Activated naive CD4-positive, alpha-beta T cell treated with anti-CD3 and anti-CD28 coated beads, Interleukin-2, amount 10 ng/mL, durations not matched to agents 7 days and 5 days (primary cell): ENCODE measurements around the gene ARMC12.

ENCODE experiments used
- CTCF ChIA-PET: fragments of 350-600 bp; sonication (Branson Sonifier 250); formaldehyde crosslinking; loops from one replicate; lab custom pipeline; 2021; ENCODE audit warnings: antibody characterized with exemption; lab: Charles Lee
- DNase-seq: peaks from one replicate; pipeline ENCODE4 v3.0.0-alpha.2; 2020
- H3K27ac Mint-ChIP-seq: one replicate; pipeline ENCODE4 v1.8.0; 2021; ENCODE audit warnings: mild to moderate bottlenecking, moderate library complexity, mixed read lengths
- H3K27me3 Mint-ChIP-seq: one replicate; pipeline ENCODE4 v1.8.0; 2021; ENCODE audit warnings: mild to moderate bottlenecking, mixed read lengths
- H3K36me3 Mint-ChIP-seq: one replicate; pipeline ENCODE4 v1.8.0; 2021; ENCODE audit warnings: mixed read lengths
- H3K4me1 Mint-ChIP-seq: one replicate; pipeline ENCODE4 v1.8.0; 2021; ENCODE audit warnings: mixed read lengths
- H3K4me3 Mint-ChIP-seq: one replicate; pipeline ENCODE4 v1.8.0; 2021; ENCODE audit warnings: mild to moderate bottlenecking, moderate library complexity, mixed read lengths
- H3K9me3 Mint-ChIP-seq: one replicate; pipeline ENCODE4 v1.8.0; 2021; ENCODE audit warnings: mixed read lengths

The ARMC12 gene

GRCh38 chr6:35780719-35781118, 43.9 kb downstream of the ARMC12 start, which contains the start of gene CLPSL1:
CLPSL1 (plus strand) TSS chr6:35781019; CDS start chr6:35781111, 92 bp downstream.
- peaks cover 49% of the 10 kb centered on the region for H3K27me3 Mint-ChIP-seq
- peaks cover 5% of the 10 kb centered on the region for H3K4me1 Mint-ChIP-seq

GRCh38 chr6:35781290-35781689, 44.5 kb downstream of the ARMC12 start:
- H3K9me3 Mint-ChIP-seq, result no peaks in the 10 kb centered on the region
- H3K27me3 Mint-ChIP-seq, result peaks cover 49% of the 10 kb centered on the region
- H3K4me1 Mint-ChIP-seq, result peaks cover 5% of the 10 kb centered on the region
- no peak overlapping the region for H3K4me3 Mint-ChIP-seq
- CTCF ChIA-PET, result no interaction called here
- no peaks in the 10 kb centered on the region for H3K36me3 Mint-ChIP-seq
- DNase-seq, result no peak
- no peak overlapping the region for H3K27ac Mint-ChIP-seq

More at GRCh38 chr6:35780719-35781118, 43.9 kb downstream of the ARMC12 start, which contains the start of gene CLPSL1:
- CTCF ChIA-PET, result no interaction called here
- H3K9me3 Mint-ChIP-seq, result no peaks in the 10 kb centered on the region
- H3K4me3 Mint-ChIP-seq, result no peak within 1 kb of the TSS
- H3K36me3 Mint-ChIP-seq, result no peaks in the 10 kb centered on the region
- no peak within 1 kb of the TSS for H3K27ac Mint-ChIP-seq
- no peak for DNase-seq

- DNase-seq, result no peak
- CTCF ChIA-PET, result no interaction called here
These were observed 45.6 kb downstream of the ARMC12 start for GRCh38 chr6:35782424-35782823.

GRCh38 chr6:35784200-35784599, 47.4 kb downstream of the ARMC12 start:
- DNase-seq, result no peak
- Mint-ChIP-seq H3K4me1 (no peaks in the 10 kb centered on the region), H3K27ac (no peak overlapping the region), H3K36me3 (no peaks in the 10 kb centered on the region), H3K27me3 (peaks cover 52% of the 10 kb centered on the region), H3K9me3 (no peaks in the 10 kb centered on the region), H3K4me3 (no peak overlapping the region)
- CTCF ChIA-PET, result no interaction called here

More at GRCh38 chr6:35782424-35782823, 45.6 kb downstream of the ARMC12 start:
- Mint-ChIP-seq H3K9me3 (no peaks in the 10 kb centered on the region), H3K27me3 (peaks cover 49% of the 10 kb centered on the region), H3K36me3 (no peaks in the 10 kb centered on the region), H3K27ac (no peak overlapping the region), H3K4me1 (peaks cover 2% of the 10 kb centered on the region), H3K4me3 (no peak overlapping the region)

GRCh38 chr6:35786272-35786671, 49.4 kb downstream of the ARMC12 start:
- H3K27me3 Mint-ChIP-seq, result peaks cover 49% of the 10 kb centered on the region
- CTCF ChIA-PET, result no interaction called here
- DNase-seq, result no peak

GRCh38 chr6:35786810-35787209, 50.0 kb downstream of the ARMC12 start:
- H3K27me3 Mint-ChIP-seq, result peaks cover 49% of the 10 kb centered on the region
- no peaks in the 10 kb centered on the region for H3K9me3 Mint-ChIP-seq
- H3K36me3 Mint-ChIP-seq, result no peaks in the 10 kb centered on the region
- H3K4me1 Mint-ChIP-seq, result no peaks in the 10 kb centered on the region
- CTCF ChIA-PET, result no interaction called here
- DNase-seq, result no peak
- H3K27ac Mint-ChIP-seq, result no peak overlapping the region
- H3K4me3 Mint-ChIP-seq, result no peak overlapping the region

More at GRCh38 chr6:35786272-35786671, 49.4 kb downstream of the ARMC12 start:
- Mint-ChIP-seq H3K4me3 (no peak overlapping the region), H3K4me1 (no peaks in the 10 kb centered on the region), H3K36me3 (no peaks in the 10 kb centered on the region), H3K9me3 (no peaks in the 10 kb centered on the region), H3K27ac (no peak overlapping the region)

- Mint-ChIP-seq H3K27ac (no peak overlapping the region), H3K36me3 (no peaks in the 10 kb centered on the region), H3K4me1 (no peaks in the 10 kb centered on the region), H3K4me3 (no peak overlapping the region), H3K9me3 (no peaks in the 10 kb centered on the region), H3K27me3 (peaks cover 49% of the 10 kb centered on the region)
- no peak for DNase-seq
- CTCF ChIA-PET, result no interaction called here
These were observed 50.7 kb downstream of the ARMC12 start for GRCh38 chr6:35787266-35788218.

GRCh38 chr6:35788423-35788982, 51.7 kb downstream of the ARMC12 start:
- Mint-ChIP-seq H3K9me3 (no peaks in the 10 kb centered on the region), H3K4me3 (no peak overlapping the region), H3K36me3 (no peaks in the 10 kb centered on the region), H3K27ac (no peak overlapping the region), H3K27me3 (peaks cover 49% of the 10 kb centered on the region), H3K4me1 (no peaks in the 10 kb centered on the region)
- DNase-seq, result no peak
- CTCF ChIA-PET, result no interaction called here

GRCh38 chr6:35790683-35791082, 53.9 kb downstream of the ARMC12 start:
- CTCF ChIA-PET, result no interaction called here
- Mint-ChIP-seq H3K4me1 (no peaks in the 10 kb centered on the region), H3K36me3 (no peaks in the 10 kb centered on the region), H3K27me3 (peaks cover 53% of the 10 kb centered on the region), H3K4me3 (no peak overlapping the region), H3K27ac (no peak overlapping the region), H3K9me3 (no peaks in the 10 kb centered on the region)
- no peak for DNase-seq

- Mint-ChIP-seq H3K27me3 (peaks cover 29% of the 10 kb centered on the region), H3K36me3 (no peaks in the 10 kb centered on the region), H3K4me3 (no peak overlapping the region), H3K4me1 (no peaks in the 10 kb centered on the region), H3K27ac (no peak overlapping the region), H3K9me3 (no peaks in the 10 kb centered on the region)
- DNase-seq, result no peak
- CTCF ChIA-PET, result interaction anchor here (0.7 to 0.9 kb wide), 2 partner anchors 300 to 539 kb away, joined by 3 read pairs; no protein-coding TSS in a partner anchor
These were observed 58.0 kb downstream of the ARMC12 start for GRCh38 chr6:35794536-35795452.

GRCh38 chr6:35795453-35796071, 58.7 kb downstream of the ARMC12 start:
- H3K36me3 Mint-ChIP-seq, result no peaks in the 10 kb centered on the region
- DNase-seq, result no peak
- H3K4me1 Mint-ChIP-seq, result no peaks in the 10 kb centered on the region
- H3K27ac Mint-ChIP-seq, result no peak overlapping the region
- peaks cover 27% of the 10 kb centered on the region for H3K27me3 Mint-ChIP-seq
- CTCF ChIA-PET, result no interaction called here
- no peak overlapping the region for H3K4me3 Mint-ChIP-seq
- H3K9me3 Mint-ChIP-seq, result no peaks in the 10 kb centered on the region

GRCh38 chr6:35796236-35796635, 59.4 kb downstream of the ARMC12 start:
- no peaks in the 10 kb centered on the region for H3K36me3 Mint-ChIP-seq
- H3K27ac Mint-ChIP-seq, result no peak overlapping the region
- H3K4me3 Mint-ChIP-seq, result no peak overlapping the region
- H3K9me3 Mint-ChIP-seq, result no peaks in the 10 kb centered on the region
- DNase-seq, result no peak
- H3K27me3 Mint-ChIP-seq, result peaks cover 26% of the 10 kb centered on the region
- CTCF ChIA-PET, result no interaction called here
- no peaks in the 10 kb centered on the region for H3K4me1 Mint-ChIP-seq

- H3K27ac Mint-ChIP-seq, result no peak overlapping the region
These were observed 61.1 kb downstream of the ARMC12 start for GRCh38 chr6:35797837-35798526.

More at GRCh38 chr6:35797837-35798526, 61.1 kb downstream of the ARMC12 start:
- DNase-seq, result no peak
- CTCF ChIA-PET, result no interaction called here
- no peaks in the 10 kb centered on the region for H3K9me3 Mint-ChIP-seq
- peaks cover 26% of the 10 kb centered on the region for H3K27me3 Mint-ChIP-seq
- no peaks in the 10 kb centered on the region for H3K36me3 Mint-ChIP-seq
- no peaks in the 10 kb centered on the region for H3K4me1 Mint-ChIP-seq
- H3K4me3 Mint-ChIP-seq, result no peak overlapping the region
